Breast epithelium (tissue), 4 donors: ENCODE results near the gene MFSD1. TPM values are rescaled to one million over a fixed set of nuclear protein-coding genes. Genes with fewer than 3 reads are reported as not detected.

ENCODE experiments used
- DNase-seq, 2 donors: peaks; one replicate each; pipeline ENCODE4 v3.0.0-alpha.2; 2019; ENCODE audit warnings: low spot score in 2 of 2
- H3K27ac ChIP-seq, 2 donors: fragments of 200-600 bp; sonication (generic) in 1 of 2; one replicate each; pipeline ENCODE4 v1.5.1; 2016 to 2019; ENCODE audit warnings: mild to moderate bottlenecking in 1 of 2
- H3K27me3 ChIP-seq, 2 donors: fragments of 200-600 bp; sonication (generic) in 1 of 2; one replicate each; pipeline versions ENCODE4 v1.5.1 to v1.6.0; 2017 to 2019; ENCODE audit warnings: control low read depth in 1 of 2, mild to moderate bottlenecking in 1 of 2
- H3K36me3 ChIP-seq: fragments of 200-600 bp; one replicate; pipeline ENCODE4 v1.5.1; 2019
- H3K4me1 ChIP-seq, 2 donors: fragments of 200-600 bp; sonication (generic); one replicate each; pipeline ENCODE4 v1.5.1; 2016 to 2019; ENCODE audit warnings: control low read depth in 1 of 2
- H3K4me3 ChIP-seq, 3 donors: fragments of 200-600 bp; sonication (generic); 1 replicate in 2 of 3; 2 replicates in 1 of 3; pipeline ENCODE4 v1.5.1; 2016 to 2019; ENCODE audit warnings: mild to moderate bottlenecking in 3 of 3, moderate library complexity in 2 of 3
- H3K9me3 ChIP-seq, 2 donors: fragments of 200-600 bp; sonication (generic) in 1 of 2; one replicate each; pipeline ENCODE4 v1.5.1; 2016 to 2019; ENCODE audit warnings: control low read depth in 1 of 2
- POLR2A ChIP-seq: fragments of 450-650 bp; IDR thresholded peaks from one replicate; pipeline ENCODE4 v1.6.1; 2016; ENCODE audit warnings: antibody characterized with exemption, mild to moderate bottlenecking, moderate library complexity
- POLR2AphosphoS5 ChIP-seq, 3 donors: sonication (generic); formaldehyde crosslinking; IDR thresholded peaks; one replicate each; pipeline ENCODE4 v1.6.1; 2017; ENCODE audit warnings: antibody characterized with exemption in 3 of 3
- intact Hi-C: fragments of 100-400 bp; cut with DNase I; formaldehyde crosslinking; loops from one replicate; pipeline ENCODE4 v1.15.1; 2023; ENCODE audit warnings: low total_unique reads
- total RNA-seq, 3 donors: library from RNA; depleted of rRNA; stranded (reverse); fragments of >200 nt; gene quantifications; one replicate each; pipeline ENCODE4 v1.1.0, GENCODE V29; 2016
- TF ChIP-seq, protein P1 (sequence below), 3 donors: fragments of 450-650 bp; IDR thresholded peaks; one replicate each; pipeline ENCODE4 v1.5.1; 2016 to 2017; ENCODE audit warnings: antibody characterized with exemption in 3 of 3, mild to moderate bottlenecking in 3 of 3, moderate library complexity in 3 of 3

Gene MFSD1
- total RNA-seq, 3 donors from 2014 or later: 76.7 to 134 (median 125) TPM

DNA sequence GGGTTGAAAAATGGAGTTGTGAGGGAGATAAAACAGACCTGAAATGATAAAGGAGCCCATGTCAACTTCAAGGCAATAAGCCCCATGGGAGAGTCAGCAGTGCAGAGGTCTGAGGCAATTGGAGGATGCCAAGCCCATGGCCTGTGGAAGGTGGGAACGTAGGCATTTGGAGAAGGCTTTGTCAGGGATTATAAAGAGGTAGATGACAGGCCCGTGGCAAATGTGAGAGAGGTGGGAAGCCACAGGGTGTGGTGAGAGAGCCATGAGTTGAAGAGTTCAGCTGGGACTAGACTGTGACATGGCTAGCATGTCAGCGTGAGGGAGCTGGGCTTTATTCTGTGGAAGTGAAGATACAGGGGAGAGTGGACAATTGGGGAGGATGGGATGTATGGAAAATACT, 35.4 kb downstream of the MFSD1 start:
- TF ChIP-seq, protein P1, sequence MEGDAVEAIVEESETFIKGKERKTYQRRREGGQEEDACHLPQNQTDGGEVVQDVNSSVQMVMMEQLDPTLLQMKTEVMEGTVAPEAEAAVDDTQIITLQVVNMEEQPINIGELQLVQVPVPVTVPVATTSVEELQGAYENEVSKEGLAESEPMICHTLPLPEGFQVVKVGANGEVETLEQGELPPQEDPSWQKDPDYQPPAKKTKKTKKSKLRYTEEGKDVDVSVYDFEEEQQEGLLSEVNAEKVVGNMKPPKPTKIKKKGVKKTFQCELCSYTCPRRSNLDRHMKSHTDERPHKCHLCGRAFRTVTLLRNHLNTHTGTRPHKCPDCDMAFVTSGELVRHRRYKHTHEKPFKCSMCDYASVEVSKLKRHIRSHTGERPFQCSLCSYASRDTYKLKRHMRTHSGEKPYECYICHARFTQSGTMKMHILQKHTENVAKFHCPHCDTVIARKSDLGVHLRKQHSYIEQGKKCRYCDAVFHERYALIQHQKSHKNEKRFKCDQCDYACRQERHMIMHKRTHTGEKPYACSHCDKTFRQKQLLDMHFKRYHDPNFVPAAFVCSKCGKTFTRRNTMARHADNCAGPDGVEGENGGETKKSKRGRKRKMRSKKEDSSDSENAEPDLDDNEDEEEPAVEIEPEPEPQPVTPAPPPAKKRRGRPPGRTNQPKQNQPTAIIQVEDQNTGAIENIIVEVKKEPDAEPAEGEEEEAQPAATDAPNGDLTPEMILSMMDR (IDR thresholded peaks at IDR 0.05): no peak
- Histone ChIP-seq H3K27me3 (no peaks in the 10 kb centered on the region), H3K9me3 (no peaks in the 10 kb centered on the region), H3K27ac (no peak overlapping the region), H3K4me1 (no peaks in the 10 kb centered on the region), H3K4me3 (no peak overlapping the region), H3K36me3 (no peaks in the 10 kb centered on the region)
- intact Hi-C loops: no loop called here
- DNase-seq: no peak

DNA sequence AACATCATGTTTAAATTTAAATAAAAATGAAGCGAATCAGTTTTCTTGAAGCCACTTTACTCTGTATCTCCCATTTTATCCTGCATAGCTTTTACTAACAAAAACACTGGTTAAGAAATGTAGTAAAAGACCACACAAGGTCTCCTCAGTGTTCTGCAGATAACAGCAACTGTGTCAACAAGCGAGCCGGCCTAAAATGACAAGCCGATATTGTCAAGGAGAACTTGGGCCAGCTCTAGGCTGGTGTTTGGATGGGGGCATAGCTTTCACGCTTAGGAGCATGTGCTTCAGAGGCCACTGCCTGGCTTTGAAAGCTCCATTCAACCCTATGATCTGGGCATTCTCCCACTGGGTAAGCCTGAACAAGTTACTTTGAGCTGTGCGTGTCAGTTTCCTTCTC, 38.1 kb downstream of the MFSD1 start:
- no peaks in the 10 kb centered on the region for H3K36me3 ChIP-seq
- TF ChIP-seq, protein P1 (IDR thresholded peaks at IDR 0.05): no peak
- H3K27ac ChIP-seq: no peak overlapping the region
- H3K4me3 ChIP-seq: no peak overlapping the region
- no peaks in the 10 kb centered on the region for H3K27me3 ChIP-seq
- intact Hi-C loops: no loop called here
- no peaks in the 10 kb centered on the region for H3K9me3 ChIP-seq
- DNase-seq: no peak
- no peaks in the 10 kb centered on the region for H3K4me1 ChIP-seq

- intact Hi-C loops: no loop called here
- TF ChIP-seq POLR2AphosphoS5 (IDR thresholded peaks at IDR 0.05): no peak
- no peak for TF ChIP-seq POLR2A
- TF ChIP-seq, protein P1 (IDR thresholded peaks at IDR 0.05): no peak
- Histone ChIP-seq H3K4me1 (no peaks in the 10 kb centered on the region), H3K36me3 (no peaks in the 10 kb centered on the region), H3K9me3 (no peaks in the 10 kb centered on the region), H3K4me3 (no peak overlapping the region), H3K27me3 (no peaks in the 10 kb centered on the region), H3K27ac (no peak overlapping the region)
- no peak for DNase-seq
These were observed 39.5 kb downstream of the MFSD1 start for GRCh38 chr3:158841387-158841786.

GRCh38 chr3:158842976-158843375, 41.1 kb downstream of the MFSD1 start:
- no peaks in the 10 kb centered on the region for H3K9me3 ChIP-seq
- TF ChIP-seq, protein P1 (IDR thresholded peaks at IDR 0.05): no peak
- TF ChIP-seq POLR2AphosphoS5 (IDR thresholded peaks at IDR 0.05) (no peak), POLR2A (no peak)
- H3K4me1 ChIP-seq: no peaks in the 10 kb centered on the region
- intact Hi-C loops: no loop called here
- no peak overlapping the region for H3K4me3 ChIP-seq
- no peaks in the 10 kb centered on the region for H3K36me3 ChIP-seq
- no peak overlapping the region for H3K27ac ChIP-seq
- no peaks in the 10 kb centered on the region for H3K27me3 ChIP-seq
- no peak for DNase-seq

DNA sequence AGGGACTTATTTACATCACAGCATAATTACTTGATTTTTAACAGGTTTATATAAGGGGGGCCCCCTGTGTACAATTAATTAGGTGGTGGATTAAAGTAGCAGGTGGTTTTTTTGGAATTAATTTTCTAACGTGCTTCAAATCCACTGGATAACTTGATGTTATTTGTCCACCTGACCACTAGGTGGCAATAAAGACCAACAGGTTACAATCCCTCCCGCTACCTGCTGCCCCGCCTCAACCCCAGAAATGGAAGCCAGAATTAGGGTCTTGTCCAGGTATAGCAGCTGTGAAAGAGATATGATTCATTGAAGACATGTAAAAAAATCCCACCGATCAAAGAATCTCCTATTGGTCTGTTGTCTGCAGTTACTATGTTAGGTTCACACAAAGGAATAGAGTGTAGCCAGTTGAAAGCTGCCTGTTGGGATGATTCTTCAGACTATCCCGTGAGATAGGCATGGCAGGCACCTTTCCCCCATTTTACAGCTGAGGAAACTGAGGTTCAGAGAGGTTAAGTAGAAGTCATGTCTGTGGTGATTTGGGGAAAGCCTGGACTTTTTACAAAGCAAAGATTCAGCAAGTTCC, 44.0 kb downstream of the MFSD1 start:
- intact Hi-C loops: no loop called here
- H3K27ac ChIP-seq: no peak overlapping the region
- TF ChIP-seq POLR2A (no peak), POLR2AphosphoS5 (IDR thresholded peaks at IDR 0.05) (no peak)
- TF ChIP-seq, protein P1 (IDR thresholded peaks at IDR 0.05): peak; percentile 72 to 81 (median 74)
- H3K27me3 ChIP-seq: no peaks in the 10 kb centered on the region
- no peaks in the 10 kb centered on the region for H3K4me1 ChIP-seq
- DNase-seq: no peak
- H3K4me3 ChIP-seq: no peak overlapping the region
- H3K36me3 ChIP-seq: no peaks in the 10 kb centered on the region
- H3K9me3 ChIP-seq: no peaks in the 10 kb centered on the region
